NCI-H187 treated with DMSO at 0.1 percent for 48 hours (cell line): Measurements from ENCODE around the gene RBBP6.
"Not testable (repeated sequence)": the region's sequence is repeated elsewhere in the genome, so short reads cannot be mapped to it uniquely, and the experiment has no call there.

Experiments used
- DNase-seq: peaks from one replicate; lab custom pipeline; 2025; lab: John Stamatoyannopoulos, UW

RBBP6 gene

DNA sequence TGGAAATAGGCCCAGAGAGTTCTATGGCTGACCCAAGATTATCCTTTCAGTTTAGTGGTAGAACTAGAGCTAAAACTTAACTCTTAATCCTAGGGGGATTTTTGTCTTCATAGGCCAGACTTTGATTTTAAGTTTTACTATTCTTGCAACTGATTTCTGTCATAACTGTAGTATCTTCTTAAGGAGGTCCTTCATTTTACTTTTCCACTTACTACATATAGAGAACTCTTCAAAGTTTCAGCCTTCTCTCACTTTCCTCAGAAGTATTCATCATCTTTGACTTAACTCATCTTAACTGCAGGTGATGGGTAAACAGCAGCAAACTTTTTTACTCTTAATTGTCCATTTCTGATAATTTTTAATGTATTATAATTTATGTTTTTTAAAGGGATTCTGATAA lies 23.4 kb downstream of the RBBP6 start:
- no peak for DNase-seq

DNA sequence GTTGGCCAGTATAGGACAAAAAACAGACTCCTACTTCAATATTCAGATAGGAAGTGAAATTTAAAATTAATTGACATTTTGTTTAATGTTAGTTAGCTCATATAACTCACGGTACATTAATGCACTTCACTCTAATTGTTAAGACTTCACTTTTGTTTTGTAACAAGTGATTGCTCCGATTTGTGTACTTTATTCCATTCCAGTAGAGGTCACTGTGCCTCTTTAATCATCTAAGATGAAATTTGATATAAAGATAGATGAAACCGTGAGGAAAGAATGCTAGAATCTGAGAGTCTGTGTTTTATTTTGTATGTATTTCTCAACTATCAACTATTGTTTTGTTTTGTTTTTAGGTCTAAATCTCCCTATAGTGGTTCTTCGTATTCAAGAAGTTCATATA lies 29.0 kb downstream of the RBBP6 start:
- no peak for DNase-seq

DNA sequence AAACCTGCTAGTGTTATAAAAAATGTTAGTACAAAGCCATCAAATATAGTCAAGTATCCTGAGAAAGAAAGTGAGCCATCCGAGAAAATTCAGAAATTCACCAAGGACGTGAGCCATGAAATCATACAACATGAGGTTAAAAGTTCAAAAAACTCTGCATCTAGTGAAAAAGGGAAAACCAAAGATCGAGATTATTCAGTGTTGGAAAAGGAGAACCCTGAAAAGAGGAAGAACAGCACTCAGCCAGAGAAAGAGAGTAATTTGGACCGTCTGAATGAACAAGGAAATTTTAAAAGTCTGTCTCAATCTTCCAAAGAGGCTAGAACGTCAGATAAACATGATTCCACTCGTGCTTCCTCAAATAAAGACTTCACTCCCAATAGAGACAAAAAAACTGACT lies 31.7 kb downstream of the RBBP6 start:
- DNase-seq = no peak

DNA sequence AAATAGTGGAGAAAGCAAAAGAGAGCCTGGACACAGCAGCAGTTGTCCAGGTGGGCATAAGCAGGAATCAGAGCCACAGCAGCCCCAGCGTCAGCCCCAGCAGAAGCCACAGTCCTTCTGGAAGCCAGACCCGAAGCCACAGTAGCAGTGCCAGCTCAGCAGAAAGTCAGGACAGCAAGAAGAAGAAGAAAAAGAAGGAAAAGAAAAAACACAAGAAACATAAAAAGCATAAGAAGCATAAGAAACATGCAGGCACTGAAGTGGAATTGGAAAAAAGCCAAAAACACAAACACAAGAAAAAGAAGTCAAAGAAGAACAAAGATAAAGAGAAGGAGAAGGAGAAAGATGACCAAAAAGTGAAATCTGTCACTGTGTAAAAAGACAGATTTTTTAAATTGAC lies 32.7 kb downstream of the RBBP6 start:
- no peak for DNase-seq

DNA sequence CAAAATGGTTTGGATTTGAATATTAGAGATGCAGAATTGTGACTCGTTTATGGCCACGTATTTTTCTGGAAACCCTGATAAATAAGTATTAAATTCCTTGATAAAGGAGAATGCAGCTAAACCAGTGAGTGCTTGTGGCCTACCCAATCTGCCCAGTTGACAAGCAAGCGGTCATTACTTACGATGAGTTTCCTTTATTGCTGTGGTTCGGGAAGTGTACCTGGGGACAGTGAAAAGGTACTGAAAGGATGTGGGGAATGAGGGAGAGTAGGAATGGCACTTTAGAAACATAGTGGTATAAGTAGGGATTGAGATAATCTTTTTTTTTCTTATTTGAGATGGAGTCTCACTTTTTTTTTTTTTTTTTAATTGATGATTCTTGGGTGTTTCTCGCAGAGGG lies 33.8 kb downstream of the RBBP6 start:
- no peak for DNase-seq

DNA sequence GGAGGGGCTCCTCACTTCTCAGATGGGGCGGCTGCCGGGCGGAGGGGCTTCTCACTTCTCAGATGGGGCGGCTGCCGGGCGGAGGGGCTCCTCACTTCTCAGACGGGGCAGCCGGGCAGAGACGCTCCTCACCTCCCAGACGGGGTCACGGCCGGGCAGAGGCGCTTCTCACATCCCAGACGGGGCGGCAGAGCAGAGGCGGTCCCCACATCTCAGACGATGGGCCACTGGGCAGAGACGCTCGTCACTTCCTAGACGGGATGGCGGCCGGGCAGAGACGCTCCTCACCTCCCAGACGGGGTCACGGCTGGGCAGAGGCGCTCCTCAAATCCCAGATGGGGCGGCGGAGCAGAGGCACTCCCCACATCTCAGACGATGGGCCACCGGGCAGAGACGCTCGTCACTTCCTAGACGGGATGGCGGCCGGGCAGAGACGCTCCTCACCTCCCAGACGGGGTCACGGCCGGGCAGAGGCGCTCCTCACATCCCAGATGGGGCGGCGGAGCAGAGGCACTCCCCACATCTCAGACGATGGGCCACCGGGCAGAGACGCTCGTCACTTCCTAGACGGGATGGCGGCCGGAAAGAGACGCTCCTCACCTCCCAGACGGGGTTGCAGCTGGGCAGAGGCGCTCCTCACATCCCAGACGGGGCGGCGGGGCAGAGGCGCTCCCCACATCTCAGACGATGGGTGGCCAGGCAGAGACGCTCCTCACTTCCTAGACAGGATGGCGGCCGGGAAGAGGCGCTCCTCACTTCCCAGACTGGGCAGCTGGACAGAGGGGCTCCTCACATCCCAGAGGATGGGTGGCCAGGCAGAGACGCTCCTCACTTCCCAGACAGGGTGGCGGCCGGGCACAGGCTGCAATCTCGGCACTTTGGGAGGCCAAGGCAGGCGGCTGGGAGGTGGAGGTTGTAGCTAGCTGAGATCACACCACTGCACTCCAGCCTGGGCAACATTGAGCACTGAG lies 35.4 kb downstream of the RBBP6 start:
- not testable (repeated sequence) for DNase-seq

DNA sequence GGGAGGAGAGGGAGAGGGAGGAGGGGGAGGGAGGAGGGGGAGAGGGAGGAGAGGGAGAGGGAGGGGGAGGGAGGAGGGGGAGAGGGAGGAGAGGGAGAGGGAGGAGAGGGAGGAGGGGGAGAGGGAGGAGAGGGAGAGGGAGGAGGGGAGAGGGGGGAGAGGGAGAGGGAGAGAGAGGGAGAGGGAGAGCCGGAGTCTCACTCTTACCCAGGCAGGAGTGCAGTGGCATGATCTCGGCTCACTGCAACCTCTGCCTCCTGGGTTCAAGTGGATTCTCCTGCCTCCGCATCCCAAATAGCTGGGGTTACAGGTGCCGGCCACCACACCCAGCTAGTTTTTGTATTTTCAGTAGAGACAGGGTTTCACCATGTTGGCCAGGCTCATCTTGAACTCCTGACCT lies 36.4 kb downstream of the RBBP6 start:
- DNase-seq = not testable (repeated sequence)

DNA sequence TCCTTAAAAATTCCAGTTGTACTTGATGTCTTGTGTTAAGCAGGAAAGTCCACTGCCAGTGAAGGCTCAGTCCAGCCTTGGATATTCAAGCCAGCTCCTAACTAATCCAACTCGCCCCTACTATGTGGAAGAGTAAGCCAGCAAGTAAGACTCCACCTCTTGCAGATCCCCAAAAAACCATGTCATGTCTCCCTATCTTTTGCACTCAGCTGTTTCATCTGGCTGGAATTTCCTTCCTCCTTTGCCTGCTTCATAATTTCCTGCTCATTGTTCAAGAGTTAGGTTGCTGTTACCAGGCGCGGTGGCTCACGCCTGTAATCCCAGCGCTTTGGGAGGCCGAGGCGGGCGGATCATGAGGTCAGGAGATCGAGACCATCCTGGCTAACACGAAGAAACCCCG lies 37.8 kb downstream of the RBBP6 start:
- no peak for DNase-seq

DNA sequence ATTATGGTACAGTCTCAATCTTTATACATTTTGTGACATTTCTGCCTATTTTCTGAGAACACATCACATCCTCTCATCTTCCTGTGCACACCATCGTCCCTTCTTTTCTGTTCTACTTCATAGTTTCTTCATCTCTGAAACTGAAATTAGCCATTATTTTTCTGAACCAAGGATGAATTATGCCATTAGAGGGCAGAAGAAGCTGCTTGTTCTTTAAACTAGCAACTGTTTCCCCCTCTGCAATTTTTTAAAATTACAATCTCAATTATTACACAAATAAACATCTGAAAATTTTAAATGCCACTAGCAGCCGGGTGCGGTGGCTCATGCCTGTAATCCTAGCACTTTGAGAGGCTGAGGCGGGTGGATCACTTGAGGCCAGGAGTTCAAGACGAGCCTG lies 41.3 kb downstream of the RBBP6 start:
- DNase-seq = no peak

DNA sequence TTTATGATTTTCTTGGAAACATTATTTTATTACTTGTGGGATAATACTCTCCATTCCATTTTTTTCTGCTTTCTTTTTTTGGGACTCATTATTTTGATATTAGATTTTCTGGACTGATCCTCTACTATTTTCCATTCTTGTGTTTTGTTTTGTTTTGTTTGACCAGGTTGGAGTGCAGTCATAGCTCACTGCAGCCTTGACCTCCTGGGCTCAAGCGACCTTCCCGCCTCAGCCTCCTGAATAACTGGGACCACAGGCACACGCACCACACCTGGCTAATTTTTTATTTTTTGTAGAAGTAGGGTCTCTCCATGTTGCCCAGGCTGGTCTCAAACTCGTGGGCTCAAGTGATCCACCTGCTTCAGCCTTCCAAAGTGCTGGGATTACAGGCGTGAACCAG lies 44.1 kb downstream of the RBBP6 start:
- DNase-seq = no peak

DNA sequence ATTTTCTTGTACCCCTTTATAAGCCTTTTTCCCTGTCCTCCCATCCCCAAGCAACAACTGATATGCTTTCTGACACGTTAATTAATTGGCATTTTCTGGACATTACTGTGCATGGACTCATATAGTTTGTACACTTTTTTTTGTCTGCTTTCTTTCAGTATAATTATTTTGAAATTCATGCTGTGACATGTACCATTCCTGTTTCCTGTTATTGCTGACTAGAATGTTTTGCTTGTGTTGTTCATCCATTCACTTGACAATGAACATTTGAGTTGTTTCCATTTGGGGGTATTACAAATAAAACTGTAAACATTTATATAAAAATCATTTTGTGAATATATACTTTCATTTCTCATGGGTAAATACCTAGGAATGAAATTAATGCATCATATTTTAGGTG lies 50.6 kb downstream of the RBBP6 start:
- no peak for DNase-seq

DNA sequence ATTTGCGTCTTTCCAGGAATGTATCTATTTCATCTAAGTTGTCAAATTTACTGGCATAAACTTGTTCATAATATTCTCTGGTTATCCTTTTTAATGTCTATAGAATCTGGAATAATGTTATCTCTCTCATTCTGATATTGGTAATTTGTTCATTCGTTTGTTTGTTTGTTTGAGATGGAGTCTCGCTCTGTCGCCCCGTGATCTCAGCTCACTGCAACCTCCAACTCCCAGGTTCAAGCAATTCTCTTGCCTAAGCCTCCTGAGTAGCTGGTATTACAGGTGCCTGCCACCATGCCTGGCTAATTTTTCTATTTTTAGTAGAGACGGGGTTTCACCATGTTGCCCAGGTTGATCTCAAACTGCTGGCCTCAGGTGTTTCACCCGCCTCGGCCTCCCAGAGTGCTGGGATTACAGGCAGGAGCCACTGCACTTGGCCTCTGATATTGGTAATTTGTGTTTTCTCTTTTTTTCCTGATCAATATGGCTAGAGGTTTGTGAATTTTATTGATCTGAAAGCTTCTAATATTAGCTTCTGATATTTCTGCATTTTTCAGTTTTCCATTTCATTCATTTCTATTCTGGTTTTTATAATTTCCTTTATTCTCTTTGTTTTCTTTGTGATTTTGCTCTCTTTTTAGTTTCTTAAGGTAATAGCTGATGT lies 59.5 kb downstream of the RBBP6 start:
- DNase-seq = no peak

DNA sequence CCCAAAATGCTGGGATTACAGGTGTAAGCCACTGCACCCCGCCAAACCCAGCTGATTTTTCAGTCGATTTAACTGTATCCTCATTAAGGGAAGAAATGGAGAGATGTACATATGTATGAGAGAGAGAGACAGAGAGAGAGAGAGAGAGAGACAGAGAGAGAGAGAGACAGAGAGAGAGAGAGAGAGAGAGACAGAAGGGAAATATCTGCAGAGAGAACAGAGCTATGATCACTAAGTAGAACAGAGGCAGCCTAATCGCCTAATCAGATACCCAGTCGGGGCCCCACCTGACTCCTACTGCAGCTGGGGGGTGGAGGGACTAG lies 70.0 kb downstream of the RBBP6 start:
- DNase-seq = no peak

DNA sequence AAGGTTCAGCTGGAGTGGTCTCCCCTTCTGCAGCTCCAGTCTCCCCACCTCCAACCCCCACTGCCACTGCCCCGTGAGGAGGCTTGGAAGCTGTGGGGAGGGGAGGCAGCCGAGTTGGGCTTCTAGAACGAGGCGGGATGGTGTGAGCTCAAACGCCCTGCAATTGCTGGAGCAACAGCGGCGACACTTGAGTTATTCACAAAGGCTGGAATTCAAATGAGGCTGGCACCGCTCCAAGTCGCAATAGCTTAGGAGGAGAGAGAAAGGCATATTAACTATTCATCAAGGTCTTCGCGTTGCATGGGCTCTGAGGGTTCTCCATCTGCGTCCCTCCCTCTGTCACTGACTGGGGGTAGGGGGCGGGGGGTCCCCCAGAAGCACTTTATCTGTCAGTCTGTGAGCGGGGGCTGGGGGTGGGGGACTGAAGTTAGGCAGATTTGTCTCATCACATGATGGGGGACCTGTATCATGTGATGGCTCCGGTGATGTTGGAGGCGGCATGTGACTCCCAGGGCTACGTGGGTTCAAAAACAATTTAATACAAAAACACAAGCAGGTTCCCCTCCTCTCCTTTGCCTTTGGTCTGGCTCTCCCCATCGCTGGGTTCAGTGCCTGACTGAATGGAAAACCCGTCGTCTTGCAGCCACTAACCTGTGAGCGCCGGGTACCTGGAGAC lies 70.5 kb downstream of the RBBP6 start:
- no peak for DNase-seq

DNA sequence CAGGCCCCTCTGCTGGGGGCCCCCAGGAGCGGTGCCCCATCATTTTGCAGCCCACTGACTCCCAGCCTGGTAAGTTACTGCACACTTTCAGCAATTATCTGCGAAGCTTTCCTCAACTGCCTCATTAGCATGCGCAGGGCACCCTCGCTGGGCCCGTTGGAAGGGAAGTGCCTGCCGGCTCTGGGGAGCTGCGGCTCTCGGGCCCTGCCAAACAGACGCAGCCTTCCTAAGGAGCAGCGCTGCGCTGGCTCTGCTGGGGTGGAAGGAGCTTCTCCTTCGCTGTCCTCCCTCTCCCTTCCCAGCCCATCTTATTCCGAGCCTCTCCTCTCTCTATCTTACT lies 71.0 kb downstream of the RBBP6 start:
- DNase-seq = no peak

DNA sequence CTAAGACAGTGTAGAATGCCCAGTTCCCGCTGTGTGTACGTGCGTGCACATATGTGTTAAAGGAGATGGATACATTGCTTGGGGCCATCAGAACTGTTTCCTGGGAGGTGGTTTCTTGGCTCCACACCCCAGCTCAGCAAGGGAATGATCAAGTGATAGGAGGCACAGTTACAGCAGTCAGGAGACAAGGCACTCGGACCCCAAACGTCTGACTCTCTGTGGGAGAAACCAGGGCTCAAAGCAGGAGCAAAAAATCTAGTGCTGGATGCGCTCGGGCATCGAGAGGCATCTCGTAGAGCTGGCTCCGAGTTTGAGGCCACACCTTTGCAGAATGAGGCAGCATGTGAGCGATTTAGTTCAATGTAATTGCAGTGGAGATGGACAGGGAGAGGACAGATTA lies 71.9 kb downstream of the RBBP6 start:
- DNase-seq = no peak

DNA sequence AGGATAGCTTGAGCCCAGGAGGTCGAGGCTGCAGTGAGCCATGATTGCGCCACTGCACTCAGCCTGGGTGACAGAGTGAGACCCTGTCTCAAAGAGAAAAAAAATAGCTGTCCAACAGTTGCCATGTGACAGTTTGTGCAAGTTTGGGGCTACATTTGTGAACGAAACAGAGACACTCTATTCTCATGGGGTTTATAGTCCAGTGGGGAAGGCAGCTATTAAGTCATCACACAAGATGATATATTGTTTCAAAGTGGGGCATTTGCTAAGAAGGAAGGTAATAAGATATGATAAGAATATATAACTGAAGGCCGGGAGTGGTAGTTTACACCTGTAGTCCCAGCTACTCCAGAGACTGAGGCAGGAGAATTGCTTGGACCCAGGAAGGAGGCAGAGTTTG lies 73.3 kb downstream of the RBBP6 start:
- no peak for DNase-seq

DNA sequence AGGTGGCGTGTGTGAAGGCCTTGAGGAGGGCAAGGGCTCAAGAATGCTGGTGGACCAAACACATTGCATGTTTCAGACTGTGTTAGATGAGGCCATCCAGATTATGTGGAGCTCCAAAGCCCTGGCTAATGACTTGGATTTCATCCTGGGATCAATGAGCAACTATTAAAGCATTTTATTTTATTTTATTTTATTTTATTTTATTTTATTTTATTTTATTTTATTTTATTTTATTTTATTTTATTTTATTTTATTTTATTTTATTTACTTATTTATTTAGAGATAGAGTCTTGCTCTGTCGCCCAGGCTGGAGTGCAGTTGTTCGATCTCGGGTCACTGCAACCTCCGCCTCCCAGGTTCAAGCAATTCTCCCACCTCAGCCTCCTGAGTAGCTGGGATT lies 73.9 kb downstream of the RBBP6 start:
- DNase-seq = not testable (repeated sequence)

DNA sequence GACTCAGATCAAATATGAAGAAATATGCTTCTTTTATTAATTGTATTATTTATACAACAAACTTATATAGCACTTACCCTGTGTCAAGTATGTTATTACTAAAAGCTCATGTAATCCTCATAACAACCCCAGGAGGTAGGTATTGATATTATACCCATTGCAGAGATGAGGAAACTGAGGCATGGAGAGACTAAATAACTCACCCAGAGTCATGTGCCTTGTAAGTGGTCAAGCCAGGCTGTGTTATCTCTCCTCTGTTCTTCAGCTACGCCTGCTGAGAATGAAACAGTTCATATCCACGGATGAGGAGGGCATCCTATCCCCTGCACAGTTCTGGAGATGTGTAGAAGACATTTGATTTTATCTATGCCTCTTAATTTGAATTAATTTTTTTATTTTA lies 78.1 kb downstream of the RBBP6 start:
- no peak for DNase-seq
